Panc1 (cell line): ENCODE results near the gene GLS. TPM values are rescaled to one million over a fixed set of nuclear protein-coding genes. Genes with fewer than 3 reads are reported as not detected.
"Not testable (repeated sequence)": the region's sequence is repeated elsewhere in the genome, so short reads cannot be mapped to it uniquely, and the experiment has no call there.

ENCODE experiments used
- ATAC-seq: fragments of 200-7000 bp; cut with Tn5 transposase; 2 replicates; pipeline ENCODE4 v1.9.1; 2020; ENCODE audit warnings: mild to moderate bottlenecking, moderate library complexity
- BruUV-seq: library from RNA; stranded (reverse); fragments of 400-500 nt; replicated peaks from 2 replicates; lab custom pipeline; 2021; lab: Mats Ljungman, UMichigan
- CTCF ChIA-PET: fragments of 300-600 bp; sonication (Branson Sonifier 250); formaldehyde crosslinking; loops from one replicate; lab custom pipeline; 2022; ENCODE audit warnings: antibody characterized with exemption; lab: Charles Lee
- POLR2A ChIA-PET: fragments of 300-600 bp; sonication (Branson Sonifier 250); formaldehyde crosslinking; loops from one replicate; lab custom pipeline; 2022; ENCODE audit warnings: antibody characterized with exemption; lab: Charles Lee
- DNase-seq: peaks from one replicate; pipeline ENCODE4 v3.0.0-alpha.2; 2010; ENCODE audit warnings: low read depth, low spot score
- H3K27ac ChIP-seq: 2 replicates; pipeline ENCODE4 v1.5.1; 2011; ENCODE audit warnings: mild to moderate bottlenecking, low read length, inconsistent platforms
- H3K27me3 ChIP-seq: fragments of 200-500 bp; sonication (Bioruptor generic); 2 replicates; pipeline ENCODE4 v1.6.0; 2014; ENCODE audit warnings: low read length, inconsistent platforms; ENCODE audit not compliant: control insufficient read depth, insufficient read depth
- H3K36me3 ChIP-seq: fragments of 200-500 bp; sonication (Bioruptor generic); 2 replicates; pipeline ENCODE4 v1.5.1; 2014; ENCODE audit warnings: inconsistent platforms, mild to moderate bottlenecking, low read length, moderate library complexity; ENCODE audit not compliant: control insufficient read depth, insufficient read depth
- H3K4me1 ChIP-seq: 2 replicates; pipeline ENCODE4 v1.5.1; 2011; ENCODE audit warnings: inconsistent platforms, mild to moderate bottlenecking, low read length, moderate library complexity; ENCODE audit not compliant: control insufficient read depth, insufficient read depth
- H3K4me3 ChIP-seq, 2 experiments: 2 replicates each; pipeline ENCODE4 v1.5.1; 2011 to 2012; ENCODE audit warnings: low read depth in 2 of 2, low read length in 2 of 2, mild to moderate bottlenecking in 2 of 2, inconsistent platforms in 1 of 2, moderate library complexity in 1 of 2
- H3K9me3 ChIP-seq: fragments of 200-500 bp; sonication (Bioruptor generic); 2 replicates; pipeline ENCODE4 v1.5.1; 2014; ENCODE audit warnings: low read depth, mild to moderate bottlenecking, inconsistent platforms, low read length, moderate library complexity; ENCODE audit not compliant: control insufficient read depth, insufficient read depth
- SIN3A ChIP-seq: IDR thresholded peaks from 2 replicates; pipeline ENCODE4 v1.6.1; 2012; ENCODE audit warnings: low read depth, mild to moderate bottlenecking, low read length, moderate library complexity, borderline replicate concordance; ENCODE audit not compliant: insufficient read depth
- TCF7L2 ChIP-seq: IDR thresholded peaks from 2 replicates; pipeline ENCODE4 v1.6.1; 2011; ENCODE audit warnings: mild to moderate bottlenecking, low read depth, low read length, inconsistent platforms
- in situ Hi-C: cut with HindIII; loops from 2 replicates; pipeline ENCODE4 v1.10.0; 2016; ENCODE audit warnings: low sequenced_read_pairs, low pct_unique_long_range_greater_than_20kb
- intact Hi-C: fragments of 100-400 bp; cut with micrococcal nuclease; formaldehyde crosslinking; loops from one replicate; pipeline ENCODE4 v1.10.0; 2022; ENCODE audit not compliant: unreplicated experiment
- total RNA-seq: library from RNA; stranded (reverse); gene quantifications from one replicate; pipeline ENCODE4 v1.2.1, GENCODE V29; 2021; ENCODE audit not compliant: unreplicated experiment
- TF ChIP-seq, protein P1 (sequence below): fragments of 450-650 bp; IDR thresholded peaks from 2 replicates; pipeline ENCODE4 v1.5.1; 2017; ENCODE audit warnings: mild to moderate bottlenecking

Gene GLS
- total RNA-seq, 1 experiment from 2014 or later, result 93.9 TPM

DNA sequence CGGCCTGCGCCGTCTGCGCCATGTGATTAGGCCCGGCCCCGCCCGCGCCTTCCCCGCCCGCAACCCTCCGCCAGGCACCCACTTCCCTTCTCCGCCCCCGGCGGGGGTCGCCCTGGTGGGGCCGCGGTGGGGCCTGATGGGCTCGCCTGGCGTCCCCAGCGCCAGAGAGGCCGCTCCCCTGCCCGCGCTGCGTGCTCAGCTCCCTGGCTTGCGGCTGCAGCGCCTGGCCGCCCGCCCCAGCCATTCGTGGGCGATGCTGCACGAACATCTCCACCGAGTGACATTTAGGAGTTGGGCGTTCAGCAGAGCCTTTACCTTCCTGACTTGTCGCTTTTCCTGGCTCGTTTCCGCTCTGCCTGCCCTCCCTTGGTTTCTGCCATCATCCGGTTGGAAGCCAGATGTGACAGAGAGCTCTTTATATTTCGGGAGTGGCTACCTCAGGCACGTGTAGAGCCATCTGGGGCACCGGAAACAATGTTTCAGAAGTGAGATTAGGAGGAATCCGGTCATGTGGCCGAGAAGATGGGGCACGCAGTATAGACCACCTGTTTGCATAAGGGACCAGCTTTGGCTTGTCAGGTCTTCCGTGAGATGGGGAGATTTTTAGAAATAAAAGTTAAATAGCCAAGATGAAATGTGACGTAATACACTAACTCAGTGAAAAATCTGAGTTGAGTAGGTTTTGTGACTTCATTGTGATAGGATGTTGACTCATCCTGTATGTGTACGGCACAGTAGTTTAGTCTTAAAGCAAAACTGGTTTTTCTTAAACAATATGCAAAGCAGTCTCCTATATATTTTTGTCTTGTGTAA is 1.2 kb downstream of the GLS start:
- in situ Hi-C loops (no loop called here), intact Hi-C loops (no loop called here)
- Histone ChIP-seq H3K27ac (peak overlapping the region; percentile 88), H3K9me3 (no peaks in the 10 kb centered on the region), H3K27me3 (no peaks in the 10 kb centered on the region), H3K36me3 (peaks cover 5% of the 10 kb centered on the region), H3K4me1 (peaks cover 27% of the 10 kb centered on the region), H3K4me3 (peak overlapping the region; percentile 89 to 92)
- ATAC-seq (peak; percentile 53), DNase-seq (peak; percentile 86)
- peak; percentile 69; the same call in 1 of the 2 replicates for TF ChIP-seq SIN3A
- TF ChIP-seq, protein P1, sequence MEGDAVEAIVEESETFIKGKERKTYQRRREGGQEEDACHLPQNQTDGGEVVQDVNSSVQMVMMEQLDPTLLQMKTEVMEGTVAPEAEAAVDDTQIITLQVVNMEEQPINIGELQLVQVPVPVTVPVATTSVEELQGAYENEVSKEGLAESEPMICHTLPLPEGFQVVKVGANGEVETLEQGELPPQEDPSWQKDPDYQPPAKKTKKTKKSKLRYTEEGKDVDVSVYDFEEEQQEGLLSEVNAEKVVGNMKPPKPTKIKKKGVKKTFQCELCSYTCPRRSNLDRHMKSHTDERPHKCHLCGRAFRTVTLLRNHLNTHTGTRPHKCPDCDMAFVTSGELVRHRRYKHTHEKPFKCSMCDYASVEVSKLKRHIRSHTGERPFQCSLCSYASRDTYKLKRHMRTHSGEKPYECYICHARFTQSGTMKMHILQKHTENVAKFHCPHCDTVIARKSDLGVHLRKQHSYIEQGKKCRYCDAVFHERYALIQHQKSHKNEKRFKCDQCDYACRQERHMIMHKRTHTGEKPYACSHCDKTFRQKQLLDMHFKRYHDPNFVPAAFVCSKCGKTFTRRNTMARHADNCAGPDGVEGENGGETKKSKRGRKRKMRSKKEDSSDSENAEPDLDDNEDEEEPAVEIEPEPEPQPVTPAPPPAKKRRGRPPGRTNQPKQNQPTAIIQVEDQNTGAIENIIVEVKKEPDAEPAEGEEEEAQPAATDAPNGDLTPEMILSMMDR, result no peak
- CTCF ChIA-PET, result no interaction called here
- POLR2A ChIA-PET, result interaction anchor here (0.6 kb wide), 1 partner anchor 21 kb away, joined by 8 read pairs; no protein-coding TSS in a partner anchor
- BruUV-seq, result no TSS peak

DNA sequence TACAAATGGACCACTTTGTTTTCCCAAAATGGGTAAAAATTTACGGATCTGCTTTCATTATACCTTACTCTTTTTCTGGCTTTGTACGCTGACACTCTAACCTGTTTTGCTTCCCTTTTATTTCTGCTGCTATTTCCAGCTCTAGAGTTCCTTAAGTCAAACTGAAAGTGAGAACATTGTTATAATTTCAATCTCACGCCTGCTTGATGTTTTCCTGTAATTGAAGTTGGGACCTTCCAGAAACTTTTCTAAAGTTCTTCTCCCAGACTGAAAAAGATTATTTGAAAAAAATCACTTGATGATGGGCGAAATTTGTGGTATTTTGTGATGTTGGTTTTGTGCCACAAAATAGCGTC is 1.8 kb downstream of the GLS start:
- H3K9me3 ChIP-seq, result no peaks in the 10 kb centered on the region
- peaks cover 5% of the 10 kb centered on the region for H3K36me3 ChIP-seq
- TSS peak; percentile 67 for BruUV-seq
- in situ Hi-C loops (no loop called here), intact Hi-C loops (no loop called here)
- peak overlapping the region; percentile 89 to 92 for H3K4me3 ChIP-seq
- TF ChIP-seq SIN3A, result no peak
- no peak for TF ChIP-seq TCF7L2
- ATAC-seq (no peak), DNase-seq (no peak)
- ChIA-PET CTCF (no interaction called here), POLR2A (no interaction called here)
- H3K27me3 ChIP-seq, result no peaks in the 10 kb centered on the region
- H3K27ac ChIP-seq, result peak overlapping the region; percentile 88
- peaks cover 27% of the 10 kb centered on the region for H3K4me1 ChIP-seq

DNA sequence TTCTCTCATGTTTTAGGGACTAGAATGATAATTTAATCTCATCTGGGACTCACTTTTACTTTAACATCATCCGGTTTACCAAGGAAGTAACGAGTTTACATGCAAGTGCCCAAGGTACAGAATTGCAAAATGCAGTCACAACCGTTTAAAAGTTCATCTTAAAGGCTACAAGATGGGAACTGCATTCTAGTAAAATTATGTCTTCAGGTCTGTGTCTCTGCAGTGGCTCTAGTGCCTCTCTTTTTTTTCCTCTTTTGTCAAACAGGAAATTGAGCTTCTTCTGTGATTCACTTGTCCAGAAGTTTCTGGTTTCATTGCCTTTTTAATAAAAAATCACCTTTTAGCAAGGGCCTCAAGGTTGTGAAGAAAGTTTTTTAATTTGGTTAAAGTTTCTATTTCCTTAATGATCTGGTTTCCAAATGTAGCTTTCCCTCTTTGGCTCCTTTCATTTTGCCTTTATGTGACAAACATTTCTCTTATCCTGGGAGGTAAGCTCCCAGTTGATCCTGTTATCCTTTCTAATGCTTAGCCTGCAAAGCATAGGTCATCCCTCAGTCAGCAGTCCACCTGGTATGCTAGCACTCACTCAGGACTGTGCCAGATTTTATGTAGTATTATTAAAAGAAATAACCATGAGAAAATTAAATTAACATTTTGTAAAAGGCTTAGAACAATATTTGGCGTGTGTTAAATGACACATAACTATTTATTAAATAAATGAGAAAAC is 2.4 kb downstream of the GLS start:
- peaks cover 27% of the 10 kb centered on the region for H3K4me1 ChIP-seq
- intact Hi-C loops (no loop called here), in situ Hi-C loops (no loop called here)
- peaks cover 5% of the 10 kb centered on the region for H3K36me3 ChIP-seq
- no peak for DNase-seq
- TF ChIP-seq, protein P1, result no peak
- TF ChIP-seq TCF7L2, result no peak
- H3K9me3 ChIP-seq, result no peaks in the 10 kb centered on the region
- ChIA-PET CTCF (no interaction called here), POLR2A (no interaction called here)
- peak overlapping the region; percentile 89 to 92 for H3K4me3 ChIP-seq
- no TSS peak for BruUV-seq
- no peak for ATAC-seq
- H3K27me3 ChIP-seq, result no peaks in the 10 kb centered on the region
- H3K27ac ChIP-seq, result peak overlapping the region; percentile 88

DNA sequence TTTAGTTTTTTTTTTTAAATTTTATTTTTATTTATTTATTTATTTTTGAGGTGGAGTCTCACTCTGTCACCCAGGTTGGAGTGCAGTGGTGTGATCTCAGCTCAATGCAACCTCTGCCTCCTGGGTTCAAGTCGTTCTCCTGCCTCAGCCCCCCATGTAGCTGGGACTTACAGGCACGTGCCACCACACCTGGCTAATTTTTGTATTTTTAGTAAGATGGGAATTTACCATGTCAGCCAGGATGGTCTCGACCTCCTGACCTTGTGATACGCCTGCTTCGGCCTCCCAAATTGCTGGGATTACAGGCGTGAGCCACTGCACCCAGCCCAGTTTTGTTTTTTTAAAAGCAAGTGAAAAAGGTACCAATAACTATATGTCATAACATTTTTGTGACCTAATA is 5.2 kb downstream of the GLS start:
- BruUV-seq, H3K27me3 ChIP-seq, H3K4me3 ChIP-seq, intact Hi-C loops, DNase-seq, CTCF ChIA-PET, ATAC-seq, H3K9me3 ChIP-seq, in situ Hi-C loops, H3K27ac ChIP-seq: not testable (repeated sequence)
- H3K4me1 ChIP-seq, result peaks cover 22% of the 10 kb centered on the region
- POLR2A ChIA-PET, result interaction anchor here (0.6 kb wide), 1 partner anchor 11 kb away, joined by 8 read pairs; no protein-coding TSS in a partner anchor
- H3K36me3 ChIP-seq, result peaks cover 11% of the 10 kb centered on the region
